AG09319 (cell line): ENCODE results near the gene LZTS3.
A peak's percentile ranks its signal among the peaks of the same experiment; 100 is the strongest.

Source experiments
- DNase-seq: peaks from one replicate; pipeline ENCODE4 v3.0.0-alpha.2; 2010; ENCODE audit warnings: low read depth; ENCODE audit errors: extremely low read depth
- CTCF ChIP-seq: IDR thresholded peaks from 2 replicates; pipeline ENCODE4 v1.5.1; 2011; ENCODE audit warnings: low read depth, mild to moderate bottlenecking, inconsistent platforms, low read length, moderate library complexity

Gene LZTS3

DNA sequence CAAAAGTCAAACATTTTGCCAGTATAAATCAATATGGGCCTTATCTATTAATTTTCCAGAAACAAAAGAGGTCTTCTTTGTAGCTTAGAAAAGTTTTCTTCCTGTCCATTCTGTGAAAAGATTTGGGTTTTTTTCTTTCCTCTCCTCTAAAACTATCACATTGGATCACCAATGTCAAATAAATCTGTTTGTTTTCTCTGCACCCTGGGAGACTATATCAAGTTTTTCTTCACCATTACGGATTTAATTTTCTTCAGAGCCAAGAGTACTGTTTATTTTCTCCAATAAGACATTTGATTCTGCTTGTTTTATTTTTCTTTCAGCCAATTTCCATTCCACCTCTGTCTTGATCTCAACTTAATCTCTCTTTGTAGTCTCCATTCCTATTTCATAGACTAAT, 1.9 kb upstream of the LZTS3 start:
- TF ChIP-seq CTCF: no peak
- DNase-seq: no peak

DNA sequence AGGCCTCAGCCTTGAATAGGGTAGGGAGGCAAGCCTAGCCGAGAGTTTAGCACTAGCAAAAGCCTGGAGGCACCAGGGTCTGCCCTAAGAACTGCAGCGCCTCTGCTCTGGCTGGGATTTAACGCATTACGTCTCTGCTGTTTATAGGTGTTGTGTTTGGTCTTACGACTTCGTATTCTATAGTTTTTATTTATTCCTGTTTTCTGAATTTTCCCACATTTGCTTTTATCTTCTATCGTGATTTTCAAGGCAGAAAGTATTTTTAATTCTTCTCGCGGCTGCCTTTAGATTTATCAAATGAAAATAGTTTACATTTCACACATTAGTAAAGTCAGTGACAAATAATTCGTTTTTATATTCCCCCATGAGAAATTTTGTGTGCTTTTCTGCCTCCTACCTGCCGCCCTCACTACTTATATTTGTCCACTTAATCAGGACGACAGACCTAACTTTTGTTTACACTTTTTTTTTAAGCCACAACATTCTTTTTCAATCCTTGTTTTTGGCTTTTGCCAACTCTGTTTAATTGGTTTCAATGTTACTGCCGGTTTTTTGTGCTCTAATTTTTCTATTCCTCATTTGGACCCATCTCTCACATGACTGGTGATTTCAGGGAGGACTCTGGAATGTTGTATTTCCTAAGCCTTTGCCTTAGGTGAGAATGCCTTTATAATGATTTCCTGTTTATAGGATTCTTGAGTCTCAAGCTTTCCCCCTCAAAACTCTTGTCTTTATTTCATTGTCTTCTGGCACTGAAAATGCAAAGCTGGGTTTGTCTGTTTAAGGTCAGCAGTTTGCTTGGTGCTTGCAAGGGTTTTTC, 1.3 kb upstream of the LZTS3 start:
- no peak for TF ChIP-seq CTCF
- DNase-seq: no peak

- TF ChIP-seq CTCF: peak; percentile 8
- DNase-seq: peak; percentile 48
These were observed 477 bp upstream of the LZTS3 start for GRCh38 chr20:3173610-3174441.

- DNase-seq: no peak
- no peak for TF ChIP-seq CTCF
These were observed 1.0 kb downstream of the LZTS3 start for GRCh38 chr20:3172126-3172932.

DNA sequence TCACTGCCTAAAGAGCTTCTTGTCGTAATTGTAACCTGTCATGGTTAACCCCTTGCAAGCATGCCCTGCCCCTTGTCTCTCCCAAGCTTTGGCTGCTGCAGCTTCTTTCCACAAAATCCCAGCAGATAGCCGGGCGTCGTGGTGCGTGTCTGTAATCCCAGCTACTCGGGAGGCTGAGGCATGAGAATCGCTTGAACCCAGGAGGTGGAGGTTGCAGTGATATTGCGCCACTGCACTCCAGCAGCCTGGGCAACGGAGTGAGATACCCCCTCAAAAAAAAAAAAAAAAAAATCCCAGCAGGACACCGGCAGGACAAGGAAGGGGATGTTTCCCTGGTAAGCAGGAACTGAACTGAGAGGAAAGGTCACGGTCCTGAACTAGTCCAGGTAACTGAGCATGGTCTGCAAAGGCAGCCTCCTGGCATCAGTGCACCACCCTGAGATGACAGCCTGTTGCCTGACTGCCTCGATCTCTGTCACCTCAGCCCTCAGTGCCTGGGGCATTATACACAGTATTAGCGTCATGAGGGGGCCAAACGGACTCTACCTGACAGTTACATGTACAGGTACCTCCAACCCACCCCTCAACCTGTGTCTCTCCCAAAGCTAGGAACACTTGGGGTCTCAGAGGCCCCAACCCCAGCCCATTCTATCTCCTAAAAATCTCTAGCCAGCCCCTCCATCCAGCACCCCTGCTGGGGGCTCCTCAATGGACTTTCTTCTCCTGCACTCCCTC, 1.8 kb downstream of the LZTS3 start:
- DNase-seq: no peak
- TF ChIP-seq CTCF: no peak

- DNase-seq: no peak
- no peak for TF ChIP-seq CTCF
These were observed 4.3 kb downstream of the LZTS3 start for GRCh38 chr20:3168829-3169590.
